Endothelial cell of umbilical vein (primary cell): ENCODE measurements around the gene TAMALIN.
"Not testable (repeated sequence)": the region's sequence is repeated elsewhere in the genome, so short reads cannot be mapped to it uniquely, and the experiment has no call there.

Experiments
- EZH2 ChIP-seq: IDR thresholded peaks from 2 replicates; pipeline ENCODE4 v1.6.1; 2012; ENCODE audit warnings: borderline replicate concordance, low read depth, mild to moderate bottlenecking, moderate library complexity, low read length, inconsistent platforms; ENCODE audit not compliant: severe bottlenecking
- FOS ChIP-seq: IDR thresholded peaks from 2 replicates; pipeline ENCODE4 v1.6.1; 2011; ENCODE audit warnings: mild to moderate bottlenecking, low read length, moderate library complexity, borderline replicate concordance; ENCODE audit not compliant: insufficient read depth
- MYC ChIP-seq: IDR thresholded peaks from one replicate; pipeline ENCODE4 v1.6.1; 2011; ENCODE audit warnings: mild to moderate bottlenecking, low read depth, low read length
- POLR2A ChIP-seq: IDR thresholded peaks from 2 replicates; pipeline ENCODE4 v1.6.1; 2012; ENCODE audit warnings: low read depth, mild to moderate bottlenecking, control low read depth, low read length
- POLR2AphosphoS5 ChIP-seq: IDR thresholded peaks from 2 replicates; pipeline ENCODE4 v1.6.1; 2012; ENCODE audit warnings: low read depth, mild to moderate bottlenecking, control low read depth, low read length, moderate library complexity; ENCODE audit not compliant: insufficient read depth
- TF ChIP-seq, protein P1 (sequence below), 2 donors: IDR thresholded peaks; 1 replicate in 1 of 2; 2 replicates in 1 of 2; pipeline ENCODE4 v1.5.1; 2011; ENCODE audit warnings: low read length in 2 of 2, mild to moderate bottlenecking in 2 of 2, moderate library complexity in 2 of 2, control low read depth in 1 of 2, inconsistent platforms in 1 of 2, low read depth in 1 of 2; ENCODE audit not compliant: insufficient read depth in 1 of 2; ENCODE audit errors: extremely low read depth in 1 of 2
- TF ChIP-seq, protein P2 (sequence below): IDR thresholded peaks from 2 replicates; pipeline ENCODE4 v1.6.1; 2011; ENCODE audit not compliant: insufficient read depth, insufficient read length

DNA sequence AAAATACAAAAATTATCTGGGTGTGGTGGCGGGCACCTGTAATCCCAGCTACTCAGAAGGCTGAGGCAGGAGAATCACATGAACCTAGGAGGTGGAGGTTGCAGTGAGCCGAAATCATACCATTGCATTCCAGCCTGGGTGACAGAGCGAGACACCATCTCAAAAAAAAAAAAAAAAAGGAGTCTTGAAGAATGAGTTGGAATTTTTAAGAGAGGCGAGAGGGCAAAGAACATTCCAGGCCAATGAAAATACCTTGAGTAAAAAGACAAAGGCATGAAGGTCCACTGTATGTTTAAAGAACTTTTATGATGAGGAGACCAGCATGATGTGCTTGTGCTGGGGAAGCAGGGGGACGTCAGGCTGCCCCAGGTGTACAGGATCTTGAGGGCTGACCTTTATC, 27.4 kb upstream of the TAMALIN start:
- TF ChIP-seq EZH2, POLR2A, POLR2AphosphoS5, MYC, FOS: not testable (repeated sequence)
- TF ChIP-seq, protein P1, sequence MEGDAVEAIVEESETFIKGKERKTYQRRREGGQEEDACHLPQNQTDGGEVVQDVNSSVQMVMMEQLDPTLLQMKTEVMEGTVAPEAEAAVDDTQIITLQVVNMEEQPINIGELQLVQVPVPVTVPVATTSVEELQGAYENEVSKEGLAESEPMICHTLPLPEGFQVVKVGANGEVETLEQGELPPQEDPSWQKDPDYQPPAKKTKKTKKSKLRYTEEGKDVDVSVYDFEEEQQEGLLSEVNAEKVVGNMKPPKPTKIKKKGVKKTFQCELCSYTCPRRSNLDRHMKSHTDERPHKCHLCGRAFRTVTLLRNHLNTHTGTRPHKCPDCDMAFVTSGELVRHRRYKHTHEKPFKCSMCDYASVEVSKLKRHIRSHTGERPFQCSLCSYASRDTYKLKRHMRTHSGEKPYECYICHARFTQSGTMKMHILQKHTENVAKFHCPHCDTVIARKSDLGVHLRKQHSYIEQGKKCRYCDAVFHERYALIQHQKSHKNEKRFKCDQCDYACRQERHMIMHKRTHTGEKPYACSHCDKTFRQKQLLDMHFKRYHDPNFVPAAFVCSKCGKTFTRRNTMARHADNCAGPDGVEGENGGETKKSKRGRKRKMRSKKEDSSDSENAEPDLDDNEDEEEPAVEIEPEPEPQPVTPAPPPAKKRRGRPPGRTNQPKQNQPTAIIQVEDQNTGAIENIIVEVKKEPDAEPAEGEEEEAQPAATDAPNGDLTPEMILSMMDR (IDR thresholded peaks at IDR 0.05; ENCODE audit: extremely low read depth in 1 of 2, insufficient read depth in 1 of 2, low read depth in 1 of 2, low read length in 2 of 2), result not testable (repeated sequence)
- TF ChIP-seq, protein P2, sequence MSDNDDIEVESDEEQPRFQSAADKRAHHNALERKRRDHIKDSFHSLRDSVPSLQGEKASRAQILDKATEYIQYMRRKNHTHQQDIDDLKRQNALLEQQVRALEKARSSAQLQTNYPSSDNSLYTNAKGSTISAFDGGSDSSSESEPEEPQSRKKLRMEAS, result not testable (repeated sequence)
